Activated CD8-positive, alpha-beta memory T cell treated with anti-CD3 and anti-CD28 coated beads, Interleukin-2, amount 50 U/mL, for 48 hours (primary cell): ENCODE measurements around the gene METTL9.
"Not testable (repeated sequence)": the region's sequence is repeated elsewhere in the genome, so short reads cannot be mapped to it uniquely, and the experiment has no call there.

Experiments
- DNase-seq: peaks from one replicate; pipeline ENCODE4 v3.0.0-alpha.2; 2020

METTL9 gene

GRCh38 chr16:21639493-21639892 lies 40.1 kb downstream of the METTL9 start:
- DNase-seq = no peak

- DNase-seq = no peak
These were observed 42.5 kb downstream of the METTL9 start for GRCh38 chr16:21641916-21642315.

GRCh38 chr16:21642861-21643260 lies 43.5 kb downstream of the METTL9 start:
- DNase-seq = no peak

GRCh38 chr16:21643785-21644184 lies 44.4 kb downstream of the METTL9 start:
- DNase-seq = no peak

- no peak for DNase-seq
These were observed 45.3 kb downstream of the METTL9 start for GRCh38 chr16:21644674-21645073.

- DNase-seq = peak; percentile 63
These were observed 45.9 kb downstream of the METTL9 start for GRCh38 chr16:21645261-21645721.

GRCh38 chr16:21646091-21646490 lies 46.7 kb downstream of the METTL9 start:
- no peak for DNase-seq

- DNase-seq = peak; percentile 81
These were observed 47.6 kb downstream of the METTL9 start for GRCh38 chr16:21646721-21647561.

- DNase-seq = no peak
These were observed 48.3 kb downstream of the METTL9 start for GRCh38 chr16:21647562-21648164.

- not testable (repeated sequence) for DNase-seq
These were observed 50.5 kb downstream of the METTL9 start for GRCh38 chr16:21649826-21650406.

GRCh38 chr16:21650521-21650920 lies 51.1 kb downstream of the METTL9 start:
- DNase-seq = no peak

- DNase-seq = no peak
These were observed 52.1 kb downstream of the METTL9 start for GRCh38 chr16:21651515-21651914.

- no peak for DNase-seq
These were observed 53.1 kb downstream of the METTL9 start, which contains the start of gene IGSF6 for GRCh38 chr16:21652453-21652852. IGSF6 (minus strand) TSS chr16:21652608; CDS start chr16:21652598, 10 bp downstream.

GRCh38 chr16:21653571-21653970 lies 54.2 kb downstream of the METTL9 start:
- DNase-seq = no peak

GRCh38 chr16:21654466-21654865 lies 55.1 kb downstream of the METTL9 start:
- no peak for DNase-seq

- no peak for DNase-seq
These were observed 55.5 kb downstream of the METTL9 start for GRCh38 chr16:21654881-21655280.

GRCh38 chr16:21656795-21657768 lies 57.7 kb downstream of the METTL9 start:
- no peak for DNase-seq

- DNase-seq = no peak
These were observed 59.7 kb downstream of the METTL9 start for GRCh38 chr16:21659124-21659523.

- peak; percentile 64 for DNase-seq
These were observed 64.7 kb downstream of the METTL9 start, which contains the start of gene OTOA for GRCh38 chr16:21663889-21664647. OTOA (plus strand) TSS chr16:21663968; CDS start chr16:21678515, 14,547 bp downstream.

- DNase-seq = no peak
These were observed 65.6 kb downstream of the METTL9 start for GRCh38 chr16:21664801-21665492.

GRCh38 chr16:21666772-21667171 lies 67.4 kb downstream of the METTL9 start:
- no peak for DNase-seq
